ENCODE measurements around the gene TPM3. TPM values are rescaled to one million over a fixed set of nuclear protein-coding genes. Genes with fewer than 3 reads are reported as not detected.

TPM3 gene
- total and polyA plus RNA-seq, 9 of the 15 experiments (the other 6 are each of a cell fraction or from before 2014, with no cell fraction given) = 202 to 604 (median 421) TPM

- TF ChIP-seq GTF2F1 (IDR thresholded peaks at IDR 0.05; ENCODE audit: low read depth, low read length) (no peak; the same call in 1 of the 2 replicates), ELF2 (CRISPR knock-in tag; IDR thresholded peaks at IDR 0.05) (peak; percentile 90), NR2F6 (CRISPR knock-in tag; IDR thresholded peaks at IDR 0.05) (no peak), ZNF134 (CRISPR knock-in tag; conservative IDR thresholded peaks at IDR 0.05) (no peak), SRSF3 (IDR thresholded peaks at IDR 0.05; ENCODE audit: insufficient read depth, low read length) (no peak), RFX7 (CRISPR knock-in tag; IDR thresholded peaks at IDR 0.05) (no peak), ZSCAN29 (IDR thresholded peaks at IDR 0.05) (no peak), LARP7 (IDR thresholded peaks at IDR 0.05) (peak; percentile 56; the same call in 1 of the 2 replicates), NFIX (CRISPR knock-in tag; IDR thresholded peaks at IDR 0.05; ENCODE audit: low read depth) (no peak), U2AF2 (optimal IDR thresholded peaks at IDR 0.05; ENCODE audit: low read depth, low read length) (no peak), ZNF444 (CRISPR knock-in tag; IDR thresholded peaks at IDR 0.05) (no peak), ZNF12 (CRISPR knock-in tag; IDR thresholded peaks at IDR 0.05) (no peak), SMARCA5 (IDR thresholded peaks at IDR 0.05) (no peak)
- TF ChIP-seq, protein P1, sequence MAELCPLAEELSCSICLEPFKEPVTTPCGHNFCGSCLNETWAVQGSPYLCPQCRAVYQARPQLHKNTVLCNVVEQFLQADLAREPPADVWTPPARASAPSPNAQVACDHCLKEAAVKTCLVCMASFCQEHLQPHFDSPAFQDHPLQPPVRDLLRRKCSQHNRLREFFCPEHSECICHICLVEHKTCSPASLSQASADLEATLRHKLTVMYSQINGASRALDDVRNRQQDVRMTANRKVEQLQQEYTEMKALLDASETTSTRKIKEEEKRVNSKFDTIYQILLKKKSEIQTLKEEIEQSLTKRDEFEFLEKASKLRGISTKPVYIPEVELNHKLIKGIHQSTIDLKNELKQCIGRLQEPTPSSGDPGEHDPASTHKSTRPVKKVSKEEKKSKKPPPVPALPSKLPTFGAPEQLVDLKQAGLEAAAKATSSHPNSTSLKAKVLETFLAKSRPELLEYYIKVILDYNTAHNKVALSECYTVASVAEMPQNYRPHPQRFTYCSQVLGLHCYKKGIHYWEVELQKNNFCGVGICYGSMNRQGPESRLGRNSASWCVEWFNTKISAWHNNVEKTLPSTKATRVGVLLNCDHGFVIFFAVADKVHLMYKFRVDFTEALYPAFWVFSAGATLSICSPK (IDR thresholded peaks at IDR 0.05; ENCODE audit: borderline replicate concordance) = no peak
- TF ChIP-seq, protein P2, sequence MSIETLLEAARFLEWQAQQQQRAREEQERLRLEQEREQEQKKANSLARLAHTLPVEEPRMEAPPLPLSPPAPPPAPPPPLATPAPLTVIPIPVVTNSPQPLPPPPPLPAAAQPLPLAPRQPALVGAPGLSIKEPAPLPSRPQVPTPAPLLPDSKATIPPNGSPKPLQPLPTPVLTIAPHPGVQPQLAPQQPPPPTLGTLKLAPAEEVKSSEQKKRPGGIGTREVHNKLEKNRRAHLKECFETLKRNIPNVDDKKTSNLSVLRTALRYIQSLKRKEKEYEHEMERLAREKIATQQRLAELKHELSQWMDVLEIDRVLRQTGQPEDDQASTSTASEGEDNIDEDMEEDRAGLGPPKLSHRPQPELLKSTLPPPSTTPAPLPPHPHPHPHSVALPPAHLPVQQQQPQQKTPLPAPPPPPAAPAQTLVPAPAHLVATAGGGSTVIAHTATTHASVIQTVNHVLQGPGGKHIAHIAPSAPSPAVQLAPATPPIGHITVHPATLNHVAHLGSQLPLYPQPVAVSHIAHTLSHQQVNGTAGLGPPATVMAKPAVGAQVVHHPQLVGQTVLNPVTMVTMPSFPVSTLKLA (conservative IDR thresholded peaks at IDR 0.05) = peak; percentile 51 to 73; a peak in 3 of 4 replicates
- TF ChIP-seq, protein P3, sequence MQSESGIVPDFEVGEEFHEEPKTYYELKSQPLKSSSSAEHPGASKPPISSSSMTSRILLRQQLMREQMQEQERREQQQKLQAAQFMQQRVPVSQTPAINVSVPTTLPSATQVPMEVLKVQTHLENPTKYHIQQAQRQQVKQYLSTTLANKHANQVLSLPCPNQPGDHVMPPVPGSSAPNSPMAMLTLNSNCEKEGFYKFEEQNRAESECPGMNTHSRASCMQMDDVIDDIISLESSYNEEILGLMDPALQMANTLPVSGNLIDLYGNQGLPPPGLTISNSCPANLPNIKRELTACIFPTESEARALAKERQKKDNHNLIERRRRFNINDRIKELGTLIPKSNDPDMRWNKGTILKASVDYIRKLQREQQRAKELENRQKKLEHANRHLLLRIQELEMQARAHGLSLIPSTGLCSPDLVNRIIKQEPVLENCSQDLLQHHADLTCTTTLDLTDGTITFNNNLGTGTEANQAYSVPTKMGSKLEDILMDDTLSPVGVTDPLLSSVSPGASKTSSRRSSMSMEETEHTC (IDR thresholded peaks at IDR 0.05) = no peak; the same call in 1 of the 2 replicates
- TF ChIP-seq, protein P4, sequence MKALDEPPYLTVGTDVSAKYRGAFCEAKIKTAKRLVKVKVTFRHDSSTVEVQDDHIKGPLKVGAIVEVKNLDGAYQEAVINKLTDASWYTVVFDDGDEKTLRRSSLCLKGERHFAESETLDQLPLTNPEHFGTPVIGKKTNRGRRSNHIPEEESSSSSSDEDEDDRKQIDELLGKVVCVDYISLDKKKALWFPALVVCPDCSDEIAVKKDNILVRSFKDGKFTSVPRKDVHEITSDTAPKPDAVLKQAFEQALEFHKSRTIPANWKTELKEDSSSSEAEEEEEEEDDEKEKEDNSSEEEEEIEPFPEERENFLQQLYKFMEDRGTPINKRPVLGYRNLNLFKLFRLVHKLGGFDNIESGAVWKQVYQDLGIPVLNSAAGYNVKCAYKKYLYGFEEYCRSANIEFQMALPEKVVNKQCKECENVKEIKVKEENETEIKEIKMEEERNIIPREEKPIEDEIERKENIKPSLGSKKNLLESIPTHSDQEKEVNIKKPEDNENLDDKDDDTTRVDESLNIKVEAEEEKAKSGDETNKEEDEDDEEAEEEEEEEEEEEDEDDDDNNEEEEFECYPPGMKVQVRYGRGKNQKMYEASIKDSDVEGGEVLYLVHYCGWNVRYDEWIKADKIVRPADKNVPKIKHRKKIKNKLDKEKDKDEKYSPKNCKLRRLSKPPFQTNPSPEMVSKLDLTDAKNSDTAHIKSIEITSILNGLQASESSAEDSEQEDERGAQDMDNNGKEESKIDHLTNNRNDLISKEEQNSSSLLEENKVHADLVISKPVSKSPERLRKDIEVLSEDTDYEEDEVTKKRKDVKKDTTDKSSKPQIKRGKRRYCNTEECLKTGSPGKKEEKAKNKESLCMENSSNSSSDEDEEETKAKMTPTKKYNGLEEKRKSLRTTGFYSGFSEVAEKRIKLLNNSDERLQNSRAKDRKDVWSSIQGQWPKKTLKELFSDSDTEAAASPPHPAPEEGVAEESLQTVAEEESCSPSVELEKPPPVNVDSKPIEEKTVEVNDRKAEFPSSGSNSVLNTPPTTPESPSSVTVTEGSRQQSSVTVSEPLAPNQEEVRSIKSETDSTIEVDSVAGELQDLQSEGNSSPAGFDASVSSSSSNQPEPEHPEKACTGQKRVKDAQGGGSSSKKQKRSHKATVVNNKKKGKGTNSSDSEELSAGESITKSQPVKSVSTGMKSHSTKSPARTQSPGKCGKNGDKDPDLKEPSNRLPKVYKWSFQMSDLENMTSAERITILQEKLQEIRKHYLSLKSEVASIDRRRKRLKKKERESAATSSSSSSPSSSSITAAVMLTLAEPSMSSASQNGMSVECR (CRISPR knock-in tag; IDR thresholded peaks at IDR 0.05) = peak; percentile 85
- TF ChIP-seq, protein P5, sequence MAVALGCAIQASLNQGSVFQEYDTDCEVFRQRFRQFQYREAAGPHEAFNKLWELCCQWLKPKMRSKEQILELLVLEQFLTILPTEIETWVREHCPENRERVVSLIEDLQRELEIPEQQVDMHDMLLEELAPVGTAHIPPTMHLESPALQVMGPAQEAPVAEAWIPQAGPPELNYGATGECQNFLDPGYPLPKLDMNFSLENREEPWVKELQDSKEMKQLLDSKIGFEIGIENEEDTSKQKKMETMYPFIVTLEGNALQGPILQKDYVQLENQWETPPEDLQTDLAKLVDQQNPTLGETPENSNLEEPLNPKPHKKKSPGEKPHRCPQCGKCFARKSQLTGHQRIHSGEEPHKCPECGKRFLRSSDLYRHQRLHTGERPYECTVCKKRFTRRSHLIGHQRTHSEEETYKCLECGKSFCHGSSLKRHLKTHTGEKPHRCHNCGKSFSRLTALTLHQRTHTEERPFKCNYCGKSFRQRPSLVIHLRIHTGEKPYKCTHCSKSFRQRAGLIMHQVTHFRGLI (CRISPR knock-in tag; IDR thresholded peaks at IDR 0.05) = no peak
Measured at GRCh38 chr1:154183046-154183915, 8.6 kb downstream of the TPM3 start (continued).

Measured in K562 (cell line).